Pons (tissue), 1 donor: ENCODE data around the gene C2orf76.

Source experiments
- DNase-seq: peaks from one replicate; pipeline ENCODE4 v3.0.0-alpha.2; 2016; ENCODE audit warnings: low spot score

C2orf76 gene

DNA sequence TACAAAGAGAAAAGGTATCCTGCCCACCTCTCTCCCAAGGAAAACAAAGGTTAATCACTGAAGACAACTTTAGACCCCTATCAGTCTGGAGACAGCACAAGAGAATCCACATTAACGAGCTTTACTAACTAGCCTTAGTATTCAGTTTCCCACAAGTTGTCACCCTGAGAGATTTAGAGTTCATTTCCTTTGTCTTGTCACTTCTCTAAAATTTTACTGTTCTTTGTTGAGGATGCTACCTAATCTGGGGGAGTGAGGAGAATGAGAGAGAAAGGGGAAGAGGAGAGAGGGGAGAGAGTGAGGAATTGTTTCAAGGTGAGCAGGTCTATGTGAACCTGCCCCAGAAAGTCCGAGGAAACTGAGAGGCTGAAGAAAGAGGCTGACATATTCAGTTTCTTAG, 28.4 kb downstream of the C2orf76 start:
- no peak for DNase-seq

DNA sequence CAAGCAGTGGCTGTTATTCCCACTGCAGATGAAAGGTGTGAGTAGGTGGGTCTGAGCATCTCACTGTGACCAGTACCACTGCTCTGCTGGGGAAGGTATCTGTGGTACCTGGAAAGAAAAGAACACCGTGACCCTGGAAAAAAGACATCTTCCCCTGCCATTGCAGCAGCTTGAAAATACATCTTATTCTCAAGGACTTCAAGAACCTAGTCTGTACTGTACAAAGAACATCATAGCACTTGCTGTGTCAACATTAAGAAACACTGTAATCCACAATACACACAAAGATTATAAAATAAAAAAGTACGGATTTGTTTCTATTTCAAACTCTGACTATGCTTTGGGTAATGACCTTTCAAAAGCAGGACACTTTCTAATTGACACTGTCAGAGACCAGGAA, 28.9 kb downstream of the C2orf76 start:
- no peak for DNase-seq

- no peak for DNase-seq
These were observed 32.8 kb downstream of the C2orf76 start for GRCh38 chr2:119333833-119334232.

- DNase-seq: no peak
These were observed 33.3 kb downstream of the C2orf76 start for GRCh38 chr2:119333360-119333759.

DNA sequence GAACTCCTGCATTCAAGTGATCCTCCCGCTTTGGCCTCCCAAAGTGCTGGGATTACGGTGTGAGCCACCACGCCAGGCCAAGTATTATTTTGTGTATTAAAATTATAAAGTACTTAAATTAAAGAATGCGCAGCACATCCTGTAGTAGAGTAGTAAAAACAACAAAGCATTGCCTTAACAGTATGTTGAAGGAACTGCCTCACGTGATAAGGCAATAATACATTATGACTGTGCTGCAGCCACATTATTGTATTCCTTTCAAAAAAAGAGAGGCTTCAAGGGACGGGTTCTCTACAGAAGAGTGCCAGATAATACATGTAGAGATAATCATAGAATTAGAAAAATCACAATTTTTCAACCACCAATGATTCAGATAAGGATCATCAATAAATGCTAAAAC, 33.7 kb downstream of the C2orf76 start:
- no peak for DNase-seq

- no peak for DNase-seq
These were observed 39.2 kb downstream of the C2orf76 start for GRCh38 chr2:119327431-119327830.

GRCh38 chr2:119326938-119327337, 39.7 kb downstream of the C2orf76 start:
- DNase-seq: peak; percentile 34

- no peak for DNase-seq
These were observed 41.9 kb downstream of the C2orf76 start for GRCh38 chr2:119324685-119325270.

GRCh38 chr2:119323459-119323858, 43.2 kb downstream of the C2orf76 start:
- no peak for DNase-seq

- no peak for DNase-seq
These were observed 47.0 kb downstream of the C2orf76 start for GRCh38 chr2:119319593-119319992.

DNA sequence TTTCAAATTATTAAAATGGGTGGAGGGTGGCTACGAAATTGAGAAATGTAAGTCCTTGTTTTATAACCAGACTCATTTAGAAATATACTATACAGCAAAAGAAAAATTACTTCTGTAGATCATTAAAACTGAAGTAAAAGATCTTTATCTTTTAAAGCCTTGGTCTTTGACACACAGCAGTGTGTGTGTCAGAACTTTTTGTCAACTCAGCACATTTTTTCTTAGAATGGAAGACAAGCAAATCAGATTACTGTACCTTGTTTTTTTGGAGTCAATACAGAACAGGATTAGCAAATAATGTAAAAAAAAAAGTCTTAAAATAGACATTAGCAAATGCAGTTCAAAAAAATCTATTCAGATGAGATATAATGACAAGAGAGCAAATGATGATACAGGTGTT, 49.1 kb downstream of the C2orf76 start:
- DNase-seq: no peak

DNA sequence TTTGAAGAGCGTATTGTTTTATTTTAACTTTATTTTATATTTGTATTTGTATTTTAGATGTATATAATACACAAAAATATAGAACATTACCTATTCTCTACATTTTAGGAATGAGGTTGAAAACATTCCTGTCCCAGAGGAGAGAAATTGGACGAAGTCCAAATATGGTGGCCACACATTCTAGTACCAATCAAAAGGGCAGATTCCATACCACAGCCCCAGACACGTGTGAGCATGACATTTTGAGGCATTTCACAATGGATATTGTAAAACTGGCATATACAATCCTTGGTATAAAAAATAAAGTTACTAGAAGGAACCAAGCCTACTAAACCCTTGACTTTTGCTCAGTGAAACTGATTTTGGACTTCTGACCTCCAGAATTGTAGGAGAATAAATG, 50.6 kb downstream of the C2orf76 start:
- DNase-seq: no peak

DNA sequence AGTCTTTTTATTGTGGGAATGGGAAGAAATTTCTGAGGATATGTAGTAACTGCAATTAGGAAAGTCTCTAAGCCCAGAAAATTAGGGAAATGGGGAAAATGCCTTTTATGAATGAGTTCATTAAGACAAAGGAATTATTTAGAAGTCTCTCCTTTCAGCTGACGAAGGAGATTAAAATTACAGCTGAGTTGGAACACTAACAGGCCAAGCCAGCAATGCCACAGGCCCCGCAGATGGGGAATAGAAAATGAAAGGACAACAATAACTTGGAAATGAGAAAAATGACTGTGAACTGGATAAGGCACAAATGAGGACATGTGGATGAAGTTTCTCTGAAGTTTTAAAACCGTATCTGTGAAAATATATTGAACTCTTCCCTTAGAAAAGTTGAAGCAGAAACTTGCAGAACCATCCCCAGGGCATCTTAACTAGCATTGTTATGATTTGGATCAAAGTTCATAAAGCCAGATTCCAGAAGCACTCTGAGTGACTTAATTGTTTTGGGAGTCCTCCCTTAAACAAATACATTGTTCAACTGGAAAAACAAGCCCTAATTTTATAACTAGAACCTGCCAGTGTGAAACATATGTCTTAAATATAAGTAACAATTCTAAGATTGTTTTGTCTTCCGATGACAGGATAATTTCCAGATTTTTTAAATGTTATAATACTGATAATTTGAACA, 51.3 kb downstream of the C2orf76 start:
- no peak for DNase-seq

GRCh38 chr2:119311831-119312230, 54.8 kb downstream of the C2orf76 start:
- DNase-seq: no peak

DNA sequence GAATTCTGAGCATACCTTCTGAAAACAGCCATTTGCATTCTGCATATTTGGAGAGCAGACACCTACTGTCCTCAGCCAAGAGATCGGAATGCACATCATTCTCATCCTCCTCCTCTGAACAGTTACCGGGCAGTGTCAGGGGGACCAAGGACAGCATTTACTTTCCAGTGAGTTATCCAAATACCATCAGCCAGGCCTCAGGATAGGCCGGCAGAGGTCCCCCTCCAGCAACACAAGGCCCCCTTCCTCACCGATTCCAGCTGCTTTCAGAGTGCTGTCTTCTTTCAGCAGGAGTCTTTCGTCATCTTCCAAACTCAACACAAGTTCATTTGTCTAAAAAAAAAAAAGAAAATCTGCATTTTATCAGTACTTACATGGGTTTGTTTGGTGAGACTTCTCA, 55.3 kb downstream of the C2orf76 start:
- DNase-seq: no peak

- no peak for DNase-seq
These were observed 57.8 kb downstream of the C2orf76 start for GRCh38 chr2:119308793-119309330.

DNA sequence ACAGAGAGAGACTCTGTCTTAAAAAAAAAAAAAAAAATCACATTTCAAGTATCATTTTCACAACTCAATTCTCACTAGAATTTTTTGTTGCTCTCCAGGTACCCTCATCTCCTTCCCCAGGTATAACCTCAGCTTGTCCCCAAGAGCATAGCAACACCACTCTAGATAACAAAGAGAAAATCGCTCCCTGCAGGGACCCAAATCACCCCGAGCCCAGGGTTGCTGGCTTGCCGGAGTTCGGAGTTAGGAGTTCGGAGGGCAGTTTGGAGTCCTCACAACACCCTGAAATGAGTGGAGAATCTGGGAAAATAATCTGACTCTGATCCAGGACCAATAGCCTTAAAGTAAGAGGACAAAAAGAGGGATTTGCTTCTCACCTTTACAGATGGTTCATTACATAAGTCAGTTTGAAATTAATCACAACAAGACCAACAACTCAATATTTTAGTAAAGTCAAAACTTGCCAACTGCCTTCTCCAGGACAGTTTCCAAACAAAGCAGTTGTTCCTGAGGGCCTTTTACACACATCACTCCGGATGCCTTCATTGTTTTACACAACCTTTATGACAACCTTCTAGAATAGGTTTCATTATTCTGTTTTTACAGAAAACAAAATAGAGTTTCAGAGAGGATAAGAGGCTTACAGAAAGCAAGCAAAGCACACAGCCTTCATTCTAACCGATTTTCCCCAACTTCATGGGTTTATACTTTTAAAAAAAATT, 59.1 kb downstream of the C2orf76 start:
- DNase-seq: no peak

DNA sequence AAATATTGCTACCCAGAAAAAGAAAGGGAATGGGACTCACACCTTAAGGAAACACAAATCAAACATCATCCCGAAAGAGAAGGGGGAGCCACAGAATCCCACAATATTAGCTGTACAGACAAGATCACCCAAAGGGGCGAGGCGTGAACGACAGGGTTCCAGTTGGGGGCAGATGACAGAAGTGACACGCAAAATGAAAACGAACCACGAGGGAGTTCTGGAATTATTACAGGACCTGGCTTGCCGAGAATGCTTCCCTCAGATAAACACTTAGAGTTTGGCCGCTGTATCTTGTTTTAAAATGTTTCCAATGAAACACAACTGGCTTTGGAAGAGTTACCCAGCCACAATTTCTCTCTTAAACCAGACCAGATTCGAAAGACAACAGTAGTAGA, 60.4 kb downstream of the C2orf76 start:
- DNase-seq: no peak

DNA sequence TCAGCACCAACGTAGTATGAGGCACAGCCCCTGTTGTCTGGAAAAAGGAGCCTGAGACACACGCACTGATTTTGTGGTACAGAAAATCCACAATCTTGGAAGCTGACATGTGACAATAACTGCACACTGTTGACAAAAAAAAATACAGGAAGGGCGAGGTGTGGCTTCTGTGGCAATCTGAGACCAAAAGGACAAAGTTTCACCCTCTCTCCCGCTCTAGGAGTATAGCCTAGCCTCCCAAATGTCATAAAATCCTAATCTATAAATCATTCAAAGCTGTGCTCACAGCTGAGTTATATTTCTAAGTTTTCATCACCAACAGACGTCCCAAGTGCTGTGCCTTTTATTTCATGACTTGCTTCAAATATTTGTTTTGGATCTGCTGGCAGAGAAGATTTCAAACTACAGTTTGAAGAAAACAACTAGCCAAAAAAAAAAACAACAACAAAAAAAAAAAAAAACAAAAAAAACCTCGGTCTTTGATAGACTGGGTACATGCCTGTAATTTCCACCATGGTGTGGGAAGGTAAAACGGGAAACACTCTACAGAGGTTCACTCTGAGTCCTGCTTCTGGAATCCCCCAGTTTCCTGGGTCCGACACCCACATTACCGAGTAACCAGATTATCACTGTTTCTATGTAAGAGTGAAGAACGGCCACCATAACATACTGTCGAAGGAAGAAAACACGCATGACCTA, 61.0 kb downstream of the C2orf76 start:
- no peak for DNase-seq

DNA sequence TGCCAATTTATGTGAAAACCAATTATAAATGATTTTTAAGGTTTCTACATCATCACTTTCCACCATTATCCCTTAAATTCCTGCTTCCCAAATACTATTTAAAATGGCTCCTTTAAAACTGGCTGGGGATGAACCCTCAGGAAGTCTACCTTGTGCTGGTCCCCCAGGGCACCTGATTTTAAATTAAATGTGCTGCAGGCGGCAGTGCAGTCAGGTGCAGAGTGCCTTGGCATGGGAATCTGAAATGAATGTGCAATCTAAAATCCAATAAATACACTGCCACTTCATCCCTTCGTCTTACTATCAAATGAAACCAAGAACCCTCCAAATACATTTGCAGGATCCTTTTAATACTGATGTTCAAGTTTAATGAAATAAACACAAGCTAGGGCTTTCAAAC, 61.8 kb downstream of the C2orf76 start:
- no peak for DNase-seq

GRCh38 chr2:119301413-119301812, 65.2 kb downstream of the C2orf76 start:
- no peak for DNase-seq

DNA sequence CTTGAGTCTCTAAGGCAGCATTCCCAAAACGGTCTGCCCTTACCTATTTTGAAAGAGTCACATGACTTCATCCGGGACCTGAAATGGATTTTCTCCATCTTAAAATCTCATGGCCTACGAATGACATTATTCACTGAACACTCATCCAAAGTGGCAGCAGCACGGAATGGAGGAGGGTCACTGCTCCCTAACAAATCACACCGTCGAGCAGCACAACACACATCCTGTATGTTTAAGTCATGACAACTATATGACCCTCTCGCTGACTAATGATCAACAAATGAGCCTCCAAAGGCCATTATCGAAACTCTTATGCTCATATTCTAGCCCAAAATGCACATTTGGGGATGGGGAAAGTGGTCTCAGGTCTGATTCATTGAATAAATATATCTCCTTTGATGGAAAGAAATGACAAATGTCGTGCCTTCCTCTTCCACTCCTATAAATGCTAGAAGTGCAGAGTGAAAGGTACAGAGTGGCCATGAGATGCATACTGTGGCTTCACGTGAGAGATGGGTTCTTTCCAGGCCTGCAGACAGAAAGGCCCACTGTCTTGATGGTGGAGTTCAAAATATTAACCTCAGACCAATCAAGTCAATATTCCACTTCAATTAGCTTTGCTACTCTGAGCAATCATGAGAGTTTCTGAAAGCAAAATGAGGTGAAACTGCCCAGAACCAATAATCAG, 70.8 kb downstream of the C2orf76 start:
- DNase-seq: no peak
